Measurements from ENCODE around the gene KCNN3. TPM values are rescaled to one million over a fixed set of nuclear protein-coding genes. Genes with fewer than 3 reads are reported as not detected.
A peak's percentile ranks its signal among the peaks of the same experiment; 100 is the strongest.

KCNN3 gene
- total RNA-seq, 2 donors from 2014 or later = 0.04 to 0.32 TPM

DNA sequence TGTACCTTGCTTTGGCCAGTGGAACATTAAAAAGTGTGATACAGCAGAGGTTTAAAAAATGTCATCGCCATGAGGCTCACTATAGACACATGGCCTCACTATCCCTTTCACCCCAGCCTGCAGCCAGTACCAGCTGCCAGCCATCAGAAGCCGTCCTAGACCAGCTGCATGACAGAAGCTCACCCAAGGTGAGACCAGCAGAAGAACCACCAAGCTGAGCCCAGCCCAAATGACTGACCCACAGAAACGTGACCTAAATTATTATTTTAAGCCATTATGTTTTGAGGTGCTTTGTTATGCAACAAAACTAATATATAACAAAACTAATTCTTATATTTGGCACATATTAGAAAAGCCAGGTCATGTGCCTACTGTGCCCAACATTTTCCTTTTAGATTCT, 91.1 kb downstream of the KCNN3 start:
- Mint-ChIP-seq H3K9me3 (peaks cover 7 to 21% of the 10 kb centered on the region in 2 donors), H3K36me3 (peaks cover 0 to 22% of the 10 kb centered on the region in 2 donors), H3K27ac (no peak overlapping the region)
- DNase-seq (ENCODE audit: low spot score in 2 of 2) = peak in 1 of 2 donors; percentile 26
- no peak for ATAC-seq

DNA sequence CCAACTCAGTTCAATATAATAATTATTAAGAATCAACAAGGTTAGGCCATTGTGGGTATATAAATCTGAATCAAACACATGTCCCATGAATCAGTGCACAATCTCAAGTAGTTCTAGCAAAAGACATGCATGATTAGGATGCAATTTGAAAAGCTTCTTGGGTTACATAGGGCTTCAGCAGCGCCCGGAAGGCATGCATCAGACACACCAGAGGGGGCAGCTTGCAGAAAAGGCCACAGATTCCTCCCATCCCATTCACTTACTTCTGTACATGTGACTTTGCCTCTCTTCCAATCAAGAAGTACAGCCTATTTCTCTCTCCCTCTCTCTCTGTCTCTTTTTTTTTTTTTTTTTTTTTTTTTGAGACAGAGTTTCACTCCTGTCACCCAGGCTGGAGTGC, 91.8 kb downstream of the KCNN3 start:
- Mint-ChIP-seq H3K36me3 (peaks cover 0 to 17% of the 10 kb centered on the region in 2 donors), H3K27ac (no peak overlapping the region), H3K9me3 (peaks cover under 1 to 15% of the 10 kb centered on the region in 2 donors)
- peak in 1 of 2 donors; percentile 25 for DNase-seq (ENCODE audit: low spot score in 2 of 2)
- no peak for ATAC-seq

DNA sequence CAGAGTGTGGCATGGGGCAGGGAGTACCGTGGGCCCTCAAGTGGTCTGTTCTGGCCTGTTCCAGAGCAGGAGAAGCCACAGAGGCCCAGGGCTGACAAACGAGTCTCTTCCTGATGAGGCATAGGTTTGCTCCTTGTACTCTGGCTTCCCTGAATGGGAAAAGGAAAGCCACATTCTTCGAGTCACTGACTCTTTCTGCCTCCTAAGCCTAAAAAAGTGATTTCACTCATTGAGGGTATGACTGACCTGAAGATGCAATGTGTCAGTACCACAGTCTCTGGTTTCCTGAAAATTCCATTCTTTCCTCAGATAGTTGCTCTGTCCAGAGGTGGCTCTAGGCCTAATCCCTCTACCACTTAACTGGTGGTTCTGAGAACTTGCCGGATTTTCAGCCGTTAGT, 92.3 kb downstream of the KCNN3 start:
- Mint-ChIP-seq H3K27ac (no peak overlapping the region), H3K36me3 (peaks cover 0 to 12% of the 10 kb centered on the region in 2 donors), H3K9me3 (peaks cover 0 to 14% of the 10 kb centered on the region in 2 donors)
- ATAC-seq (no peak), DNase-seq (ENCODE audit: low spot score in 2 of 2) (peak in 1 of 2 donors; percentile 28)

DNA sequence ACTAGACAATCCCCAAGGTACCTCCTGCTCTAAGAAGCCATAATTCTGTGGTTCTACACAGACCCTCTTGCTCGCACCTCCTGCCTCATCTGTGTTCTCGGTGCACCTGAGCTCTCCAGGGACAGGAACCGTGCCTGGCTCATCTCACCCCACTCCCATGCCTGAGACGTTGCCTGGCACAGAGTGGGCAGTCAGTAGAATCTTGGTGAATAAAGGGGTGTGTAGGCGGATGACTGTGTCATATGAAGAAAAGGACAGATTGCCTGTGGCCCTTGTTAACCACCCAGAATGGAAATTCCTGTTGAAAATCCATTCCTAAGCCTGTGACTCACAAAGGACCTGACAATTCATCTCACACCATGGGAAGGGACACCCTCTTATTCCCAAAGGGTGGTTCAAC, 92.9 kb downstream of the KCNN3 start:
- H3K9me3 Mint-ChIP-seq = peaks cover 0 to 14% of the 10 kb centered on the region in 2 donors
- peak in 1 of 2 donors; percentile 21 for DNase-seq (ENCODE audit: low spot score in 2 of 2)
- no peak overlapping the region for H3K27ac Mint-ChIP-seq
- ATAC-seq = peak; percentile 24 to 66
- peaks cover 0 to 12% of the 10 kb centered on the region in 2 donors for H3K36me3 Mint-ChIP-seq

DNA sequence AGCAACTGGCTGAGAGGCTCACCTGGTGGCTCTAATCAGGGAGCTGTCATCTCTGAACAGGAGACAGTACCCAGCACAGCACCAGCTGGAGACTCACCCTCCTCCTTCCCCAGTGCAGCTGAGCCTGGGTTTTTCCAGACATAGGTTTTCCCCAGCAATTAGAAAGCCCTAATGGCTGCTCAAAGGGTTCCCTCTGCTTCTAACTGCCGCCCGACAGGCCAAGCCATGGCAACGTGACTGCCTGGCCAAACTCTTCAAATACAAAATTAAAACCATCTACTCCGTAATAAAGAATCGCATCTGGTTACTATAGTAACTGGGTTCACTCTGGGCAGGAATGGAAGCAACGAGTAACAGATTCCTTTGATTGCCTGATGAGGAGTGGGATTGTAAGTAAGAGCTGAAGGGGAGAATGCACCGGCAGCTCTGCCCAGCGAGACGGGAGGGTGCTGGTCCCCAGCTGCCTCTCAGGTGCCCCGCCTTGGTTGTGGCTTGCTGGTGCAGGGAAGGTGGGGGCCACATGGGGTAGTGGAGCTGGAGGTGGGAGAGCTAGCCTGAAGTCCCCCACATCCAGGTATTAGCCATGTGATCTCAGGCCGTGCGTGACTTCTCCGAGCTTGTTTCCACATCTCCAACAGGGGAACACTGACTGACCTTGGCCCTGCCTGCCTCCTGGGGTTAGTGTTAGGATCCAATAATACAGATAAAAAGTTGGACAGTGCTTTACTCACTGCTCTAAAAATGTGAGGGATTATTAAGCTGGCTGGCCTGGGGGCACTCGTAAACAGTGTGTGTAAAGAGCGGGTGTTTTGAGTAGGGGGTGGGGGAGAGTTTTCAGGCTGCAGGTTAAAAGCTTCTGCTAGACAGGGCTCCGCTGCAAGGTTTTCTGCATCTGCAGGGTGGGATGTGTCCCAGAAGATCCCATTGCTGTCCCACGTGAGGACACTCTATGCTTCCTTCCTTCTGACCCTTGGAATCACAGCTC, 94.2 kb downstream of the KCNN3 start:
- ATAC-seq (no peak), DNase-seq (ENCODE audit: low spot score in 2 of 2) (peak in 1 of 2 donors; percentile 25)
- peaks cover 0 to 12% of the 10 kb centered on the region in 2 donors for H3K36me3 Mint-ChIP-seq
- H3K9me3 Mint-ChIP-seq = peaks cover 0 to 9% of the 10 kb centered on the region in 2 donors
- H3K27ac Mint-ChIP-seq = no peak overlapping the region

DNA sequence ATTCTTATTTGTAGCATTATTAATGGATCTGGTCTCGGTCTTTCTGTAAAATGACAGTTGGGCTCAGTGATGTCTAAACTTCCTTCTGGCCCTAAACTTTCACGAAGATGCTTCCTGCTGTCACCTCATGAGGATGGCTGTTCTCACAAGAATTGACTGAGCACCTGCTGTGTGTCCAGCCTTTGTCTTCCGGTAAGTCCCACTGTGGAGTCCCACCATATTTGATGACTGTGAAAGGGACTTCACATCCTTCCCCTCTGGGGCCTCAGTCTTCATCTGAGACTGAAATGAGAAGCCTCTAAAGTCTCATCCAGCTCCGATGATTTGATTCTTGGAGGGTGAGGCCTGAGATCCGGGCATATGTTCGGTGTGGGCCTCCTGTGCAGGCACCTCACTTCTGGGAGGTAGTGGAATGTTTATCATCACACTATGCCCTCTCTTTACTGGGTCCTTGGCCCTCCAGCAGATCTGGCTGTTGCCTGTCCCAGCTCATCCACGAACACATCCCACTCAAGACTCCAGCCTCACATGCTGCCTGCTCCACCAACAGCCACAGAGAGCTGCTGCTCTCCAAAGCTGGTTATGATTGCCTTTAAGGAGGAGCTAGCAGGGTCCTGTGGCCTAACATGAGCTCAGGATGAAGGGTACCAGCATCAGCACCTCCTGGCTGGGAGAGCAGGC, 95.8 kb downstream of the KCNN3 start:
- ATAC-seq (no peak), DNase-seq (ENCODE audit: low spot score in 2 of 2) (peak in 1 of 2 donors; percentile 52)
- Mint-ChIP-seq H3K9me3 (peaks cover 0 to 6% of the 10 kb centered on the region in 2 donors), H3K27ac (no peak overlapping the region), H3K36me3 (peaks cover 0 to 9% of the 10 kb centered on the region in 2 donors)

DNA sequence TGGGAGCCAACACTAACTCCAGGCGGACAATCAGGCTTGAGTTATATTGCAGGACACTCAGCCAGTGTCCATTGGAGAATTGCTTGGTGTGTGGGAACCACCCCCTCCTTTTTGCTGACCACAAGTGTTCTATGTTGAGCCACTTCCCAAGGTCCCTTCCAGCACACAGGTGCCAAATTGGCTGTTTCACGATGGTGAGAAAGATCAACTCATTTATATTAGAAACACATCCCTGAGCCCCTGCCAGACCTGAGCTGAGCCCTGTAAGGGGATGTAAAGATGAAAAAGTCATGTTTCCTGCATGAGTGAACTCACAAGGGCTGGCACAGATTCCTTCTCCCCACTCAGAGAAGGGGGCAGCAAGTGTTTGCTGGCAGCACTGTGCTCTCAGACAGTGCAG, 96.5 kb downstream of the KCNN3 start:
- peaks cover 0 to 2% of the 10 kb centered on the region in 2 donors for H3K36me3 Mint-ChIP-seq
- H3K27ac Mint-ChIP-seq = no peak overlapping the region
- DNase-seq (ENCODE audit: low spot score in 2 of 2) = peak in 1 of 2 donors; percentile 33
- ATAC-seq = no peak
- peaks cover 0 to under 1% of the 10 kb centered on the region in 2 donors for H3K9me3 Mint-ChIP-seq

DNA sequence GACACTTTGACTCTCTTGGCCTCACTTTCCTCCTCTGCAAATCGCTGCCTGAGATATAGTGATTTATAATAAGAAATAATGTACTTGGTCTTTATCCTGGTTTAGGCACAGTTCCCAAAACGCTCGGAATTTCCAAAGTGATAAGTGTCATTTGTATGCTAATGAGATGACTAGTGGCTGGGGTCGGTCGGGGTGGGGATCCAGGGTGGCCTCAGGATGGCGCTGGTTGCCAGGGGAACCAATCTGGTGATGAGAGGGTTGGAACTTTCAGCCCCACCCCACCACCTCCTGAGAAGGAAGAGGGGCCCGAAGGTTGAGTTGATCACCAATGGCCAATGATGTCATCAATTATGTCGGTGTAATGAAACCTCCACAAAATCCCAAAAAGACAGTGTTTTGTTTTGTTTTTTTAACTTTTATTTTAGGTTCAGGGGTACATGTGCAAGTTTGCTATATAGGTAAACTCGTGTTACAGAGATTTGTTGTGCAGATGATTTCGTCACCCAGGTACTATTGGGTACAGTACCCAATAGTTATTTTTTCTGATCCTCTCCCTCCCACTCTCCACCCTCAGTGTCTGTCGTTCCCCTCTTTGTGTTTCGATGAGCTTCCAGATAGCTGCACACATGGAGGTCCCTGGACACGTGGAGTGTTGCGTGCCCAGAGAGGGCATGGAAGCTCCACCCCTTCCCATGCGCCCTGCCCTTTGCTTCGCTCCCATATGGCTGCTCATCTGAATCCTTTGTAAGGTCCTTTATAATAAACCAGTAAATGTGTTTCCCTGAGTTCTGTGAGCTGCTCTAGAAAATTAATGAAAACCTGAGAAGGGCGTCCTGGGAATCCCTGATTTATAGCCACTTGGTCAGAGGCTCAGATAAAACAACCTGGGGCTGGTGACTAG, 97.2 kb downstream of the KCNN3 start:
- ATAC-seq (peak; percentile 30 to 54), DNase-seq (ENCODE audit: low spot score in 2 of 2) (peak in 1 of 2 donors; percentile 9)
- no peaks in the 10 kb centered on the region for H3K9me3 Mint-ChIP-seq
- peak overlapping the region in 1 of 2 donors; percentile 63 for H3K27ac Mint-ChIP-seq
- H3K36me3 Mint-ChIP-seq = no peaks in the 10 kb centered on the region

DNA sequence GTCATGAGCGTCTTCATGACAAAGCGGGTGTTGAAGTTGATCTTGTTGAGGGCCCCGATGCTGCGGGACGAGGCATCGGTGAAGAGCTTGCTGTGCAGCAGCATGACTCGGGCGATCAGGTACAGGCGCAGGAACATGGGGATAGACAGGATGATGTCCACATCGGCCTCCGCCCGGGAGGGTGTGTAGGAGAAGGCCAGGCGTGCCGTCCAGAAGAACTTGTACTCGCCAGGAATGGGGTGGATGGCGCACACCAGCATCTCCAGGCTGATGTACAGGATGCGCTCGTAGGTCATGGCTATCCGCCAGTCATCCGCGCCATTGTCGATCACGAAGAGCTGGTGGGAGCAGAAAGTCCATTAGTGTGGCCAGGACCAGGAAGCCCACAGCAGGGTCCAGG, 98.0 kb downstream of the KCNN3 start:
- peak overlapping the region in 1 of 2 donors; percentile 63 for H3K27ac Mint-ChIP-seq
- peak in 1 of 2 donors; percentile 33 for DNase-seq (ENCODE audit: low spot score in 2 of 2)
- no peaks in the 10 kb centered on the region for H3K9me3 Mint-ChIP-seq
- ATAC-seq = no peak
- H3K36me3 Mint-ChIP-seq = no peaks in the 10 kb centered on the region

DNA sequence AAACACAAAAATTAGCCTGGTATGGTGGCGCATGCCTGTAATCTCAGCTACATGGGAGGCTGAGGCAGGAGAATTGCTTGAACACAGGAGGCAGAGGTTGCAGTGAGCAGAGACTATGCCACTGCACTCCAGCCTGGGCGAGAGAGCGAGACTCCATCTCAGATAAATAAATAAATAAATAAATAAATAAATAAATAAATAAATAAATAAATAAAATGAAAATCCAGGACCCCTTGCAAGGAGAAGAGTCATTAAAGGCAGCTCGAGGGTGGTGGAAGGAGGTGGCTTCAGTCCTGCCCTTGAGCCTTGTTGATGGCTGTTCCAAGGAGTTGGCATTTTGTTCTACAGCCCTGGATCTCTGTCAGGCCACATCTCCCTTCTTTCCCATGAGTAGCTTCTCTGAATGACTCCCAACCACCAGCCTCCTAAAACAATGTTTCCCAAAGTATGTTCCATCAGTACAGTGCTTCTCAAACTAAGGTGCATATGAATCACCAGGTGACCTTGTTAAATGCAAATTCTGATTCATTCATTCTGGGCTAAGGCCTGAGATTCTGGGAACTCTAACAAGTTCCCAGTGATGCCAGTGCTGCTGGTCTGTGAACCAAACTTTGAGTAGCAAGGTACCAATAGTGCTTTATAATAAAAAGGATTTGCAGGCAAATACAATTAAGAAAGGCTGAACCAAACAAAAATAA, 99.0 kb downstream of the KCNN3 start:
- H3K36me3 Mint-ChIP-seq = no peaks in the 10 kb centered on the region
- no peaks in the 10 kb centered on the region for H3K9me3 Mint-ChIP-seq
- peak in 1 of 2 donors; percentile 56 for ATAC-seq
- peak in 1 of 2 donors; percentile 26 for DNase-seq (ENCODE audit: low spot score in 2 of 2)
- H3K27ac Mint-ChIP-seq = no peak overlapping the region

DNA sequence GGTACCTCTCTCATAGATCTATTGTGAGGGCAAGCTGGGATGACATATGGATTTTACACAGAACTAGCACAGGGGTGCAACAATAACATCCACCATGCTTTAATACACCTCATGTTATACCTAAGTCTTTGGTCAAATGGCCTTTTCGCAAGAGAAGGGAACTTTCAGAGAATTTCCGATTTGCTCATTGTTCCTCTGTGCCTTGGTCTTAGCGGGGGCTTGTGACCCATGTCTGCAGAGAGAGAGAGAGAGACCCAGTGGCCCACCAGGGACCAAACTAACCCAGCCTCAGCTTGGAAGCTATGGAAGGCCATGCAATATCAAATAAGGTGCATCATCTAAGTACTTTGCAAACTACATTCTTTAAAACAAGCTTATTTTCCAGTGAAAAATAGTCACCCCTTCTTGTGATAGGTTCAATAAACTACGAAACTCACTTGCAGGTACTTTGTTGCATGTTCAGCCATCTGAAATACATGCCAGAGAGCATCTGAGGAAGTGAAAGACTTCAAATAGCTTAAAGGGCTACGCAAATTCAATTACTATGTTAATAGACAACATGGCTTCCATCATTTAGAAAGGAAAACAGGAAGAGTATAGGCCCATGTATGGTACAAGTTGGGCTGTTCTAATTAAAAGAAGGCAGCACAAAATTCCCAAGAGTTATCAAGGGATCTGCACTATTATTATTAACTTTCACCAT, 100.7 kb downstream of the KCNN3 start:
- no peaks in the 10 kb centered on the region for H3K36me3 Mint-ChIP-seq
- no peak for ATAC-seq
- DNase-seq (ENCODE audit: low spot score in 2 of 2) = peak in 1 of 2 donors; percentile 25
- H3K9me3 Mint-ChIP-seq = no peaks in the 10 kb centered on the region
- H3K27ac Mint-ChIP-seq = no peak overlapping the region

DNA sequence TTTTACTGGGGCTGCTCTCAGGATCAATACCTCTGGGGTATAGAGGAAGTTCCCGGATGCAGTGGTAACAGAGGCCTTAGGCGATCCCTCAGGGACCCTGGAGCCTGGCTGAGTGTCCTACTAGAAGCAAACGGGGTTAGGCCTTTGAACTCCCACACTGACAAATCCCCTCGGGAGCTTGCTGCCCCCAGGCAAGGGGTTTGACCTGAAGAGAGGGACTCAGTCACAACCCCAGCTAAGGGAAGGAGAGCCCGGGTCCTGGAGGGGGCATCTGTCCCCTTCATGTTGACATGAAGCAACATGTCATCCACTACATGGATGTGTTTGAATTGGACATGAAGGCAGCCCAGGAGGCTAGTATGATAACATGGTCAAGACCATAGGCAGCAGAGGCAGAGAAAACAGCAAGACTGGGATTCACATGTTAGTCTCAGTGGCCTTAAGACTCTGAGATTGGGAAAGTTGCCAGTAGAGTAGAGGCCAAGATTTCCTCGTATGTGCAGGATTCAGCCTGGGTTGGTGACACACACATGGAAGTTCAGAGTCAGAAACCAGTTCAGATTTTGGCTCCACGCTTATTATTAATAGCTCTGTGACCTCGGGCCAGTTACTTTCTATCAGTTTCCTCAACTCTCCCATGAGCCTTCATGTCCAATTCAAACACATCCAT, 101.5 kb downstream of the KCNN3 start:
- ATAC-seq (no peak), DNase-seq (ENCODE audit: low spot score in 2 of 2) (peak in 1 of 2 donors; percentile 31)
- Mint-ChIP-seq H3K9me3 (no peaks in the 10 kb centered on the region), H3K36me3 (no peaks in the 10 kb centered on the region), H3K27ac (no peak overlapping the region)

DNA sequence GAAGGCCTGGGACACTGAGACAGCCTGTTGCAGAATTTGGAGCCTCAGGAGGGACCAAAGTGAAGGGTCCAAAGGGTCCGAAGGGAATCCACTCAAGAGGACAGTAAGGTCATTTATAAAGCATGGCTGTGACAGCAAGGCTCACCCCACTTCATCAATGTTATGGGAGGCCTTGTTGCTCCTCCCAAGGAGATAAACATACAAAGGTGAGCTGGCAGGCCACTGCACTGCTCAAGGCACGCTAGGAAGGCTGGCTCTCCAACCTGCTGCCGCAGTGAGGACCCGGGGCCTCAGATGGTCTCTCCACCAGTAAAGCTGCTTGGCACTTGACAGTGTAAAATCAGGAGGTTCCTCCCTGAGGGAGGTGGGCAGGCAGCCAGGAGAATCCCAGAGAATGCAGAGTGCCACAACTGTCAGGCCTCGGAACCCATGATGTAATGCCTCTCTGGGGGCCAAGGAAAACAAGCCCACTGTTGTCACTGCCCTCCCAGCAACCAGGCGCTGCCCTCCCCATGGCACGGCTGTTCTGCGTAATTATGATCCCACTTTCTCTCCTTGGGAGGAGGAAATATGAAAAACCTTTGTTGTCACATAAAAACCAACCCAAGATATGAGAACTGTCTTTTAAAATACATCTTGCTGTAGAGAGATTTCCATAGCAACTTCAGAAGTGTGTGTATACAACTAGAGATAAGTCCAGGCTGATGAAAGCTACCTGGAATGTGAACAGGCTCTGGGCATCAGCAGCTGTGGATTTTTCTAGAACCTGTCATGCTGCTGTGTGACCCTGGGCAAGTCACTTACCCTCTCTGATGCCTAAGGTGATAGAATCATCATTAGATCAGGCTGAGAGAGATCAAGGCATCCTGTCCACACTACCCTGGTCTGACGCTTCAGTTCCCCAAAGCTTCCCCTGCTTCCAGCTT, 102.5 kb downstream of the KCNN3 start:
- Mint-ChIP-seq H3K36me3 (no peaks in the 10 kb centered on the region), H3K27ac (no peak overlapping the region), H3K9me3 (no peaks in the 10 kb centered on the region)
- ATAC-seq = no peak
- DNase-seq (ENCODE audit: low spot score in 2 of 2) = peak in 1 of 2 donors; percentile 31

DNA sequence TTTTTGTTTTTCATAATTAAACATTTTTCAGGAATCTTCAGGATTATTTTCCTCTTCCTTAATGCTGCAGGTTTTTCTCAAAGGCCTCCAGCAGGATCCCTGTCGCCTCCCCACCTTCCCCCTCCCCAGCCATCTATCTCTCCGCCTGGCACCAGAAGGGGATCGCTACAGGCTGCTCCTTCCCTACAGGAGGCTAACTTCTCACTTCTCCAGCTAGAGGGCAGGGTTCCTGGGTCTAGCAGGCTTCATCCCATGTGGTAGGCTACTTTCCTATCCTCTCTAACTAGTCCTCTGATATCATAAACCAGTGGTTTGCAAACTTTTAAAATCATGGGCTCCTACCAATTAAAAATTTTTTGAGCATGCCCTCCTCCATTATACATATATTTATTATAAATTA, 104.1 kb downstream of the KCNN3 start:
- DNase-seq (ENCODE audit: low spot score in 2 of 2) = peak in 1 of 2 donors; percentile 50
- Mint-ChIP-seq H3K27ac (peak overlapping the region in 1 of 2 donors; percentile 53), H3K36me3 (no peaks in the 10 kb centered on the region), H3K9me3 (no peaks in the 10 kb centered on the region)
- peak in 1 of 2 donors; percentile 49 for ATAC-seq
